DOHH2 (cell line): ENCODE data around the gene DPP10.

Experiments
- CTCF ChIP-seq: fragments of 200-600 bp; sonication (generic); IDR thresholded peaks from one replicate; pipeline ENCODE4 v1.5.1; 2014; ENCODE audit warnings: antibody characterized with exemption, mild to moderate bottlenecking, low read depth, low read length; ENCODE audit not compliant: poor library complexity, severe bottlenecking
- EZH2phosphoT487 ChIP-seq: fragments of 200-600 bp; sonication (generic); IDR thresholded peaks from 2 replicates; pipeline ENCODE4 v1.6.1; 2017; ENCODE audit warnings: borderline replicate concordance, mild to moderate bottlenecking, antibody characterized with exemption, low read length, moderate library complexity, mixed read lengths

GRCh38 chr2:115484486-115484885, 1042.0 kb downstream of the DPP10 start:
- TF ChIP-seq CTCF (no peak), EZH2phosphoT487 (no peak)
